ENCODE data around the gene ELMO3.

Gene ELMO3

DNA sequence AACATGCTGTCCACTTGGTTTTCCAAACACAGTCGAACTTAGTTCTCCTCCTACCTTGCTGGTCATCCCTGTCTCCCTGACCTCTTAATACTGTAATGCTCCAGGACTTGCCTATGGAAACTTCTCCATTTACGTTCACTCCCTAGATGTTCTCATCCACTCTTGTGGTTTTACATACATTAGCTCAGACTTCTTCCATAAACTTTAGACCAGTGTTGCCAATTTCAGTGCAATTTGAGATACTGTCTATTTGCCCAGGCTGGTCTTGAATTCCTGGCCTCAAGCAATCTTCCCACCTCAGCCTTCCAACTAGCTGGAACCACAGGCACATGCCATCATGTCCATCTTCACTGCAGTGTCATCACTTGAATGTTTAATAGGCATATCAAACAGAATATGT is 16.6 kb upstream of the ELMO3 start:
- no peak for DNase-seq

DNA sequence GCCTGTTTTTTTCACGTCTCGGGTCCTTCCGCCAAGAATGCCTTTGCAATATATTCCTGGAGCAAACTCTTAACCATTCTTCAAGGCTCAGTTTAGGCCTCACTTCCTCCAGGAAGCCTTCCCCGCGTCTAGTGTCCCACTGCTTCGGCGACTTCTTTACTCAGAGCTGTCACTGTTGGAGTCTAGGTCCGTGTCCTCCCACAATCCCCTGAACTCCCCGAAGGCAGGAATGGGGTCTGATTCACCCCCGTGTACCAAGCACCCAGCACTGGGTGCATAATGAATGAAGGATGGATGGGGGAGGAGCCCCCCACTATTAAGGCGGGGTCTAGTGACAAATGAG is 15.7 kb upstream of the ELMO3 start:
- DNase-seq: no peak

DNA sequence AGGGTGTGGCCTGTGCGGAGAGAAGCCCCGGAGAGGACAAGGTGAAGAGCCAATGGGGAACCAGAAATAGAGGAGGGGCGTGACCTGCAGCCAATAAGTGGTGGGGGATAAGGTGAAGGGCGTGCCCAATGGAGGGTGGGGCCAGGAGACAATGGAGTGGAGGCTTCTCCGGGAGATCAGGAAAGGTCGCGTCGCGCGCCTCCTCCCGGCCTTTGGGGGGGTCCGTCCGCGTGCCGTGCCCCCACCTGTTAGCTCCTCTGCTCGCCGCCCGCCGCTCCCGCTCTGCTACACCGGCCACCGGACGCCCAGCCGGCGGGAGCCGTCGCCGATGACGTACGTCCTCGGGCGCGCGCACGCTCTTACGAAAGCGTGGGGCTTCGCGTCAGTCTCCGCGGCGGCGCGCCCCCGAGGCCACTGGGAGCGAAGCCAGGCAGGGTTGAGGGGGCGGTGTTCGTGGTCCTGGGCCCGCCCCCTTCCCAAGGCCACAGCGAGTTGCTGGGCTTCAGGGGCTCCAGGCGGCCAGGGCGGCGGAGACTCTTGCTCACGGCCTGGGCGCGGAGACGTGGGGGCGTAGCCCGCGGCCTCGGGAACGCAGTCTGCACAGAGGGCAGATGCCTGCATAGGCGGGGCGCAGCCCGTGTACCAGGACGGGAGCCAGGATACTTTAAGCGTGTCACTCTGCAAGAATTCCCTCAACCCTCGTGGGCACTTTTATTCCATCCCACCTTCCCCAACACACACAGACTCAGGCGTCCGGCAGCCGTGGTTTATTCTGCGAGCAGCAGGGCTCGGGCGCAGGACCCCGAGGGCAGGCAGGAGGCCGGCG is 15.1 kb upstream of the ELMO3 start, which contains the start of gene MATCAP1:
Gene MATCAP1 (minus strand): TSS at position 337 of the 826 bp plus-strand sequence. CDS start 3,353 bp downstream, outside the sequence.
- DNase-seq: peak; percentile 97

DNA sequence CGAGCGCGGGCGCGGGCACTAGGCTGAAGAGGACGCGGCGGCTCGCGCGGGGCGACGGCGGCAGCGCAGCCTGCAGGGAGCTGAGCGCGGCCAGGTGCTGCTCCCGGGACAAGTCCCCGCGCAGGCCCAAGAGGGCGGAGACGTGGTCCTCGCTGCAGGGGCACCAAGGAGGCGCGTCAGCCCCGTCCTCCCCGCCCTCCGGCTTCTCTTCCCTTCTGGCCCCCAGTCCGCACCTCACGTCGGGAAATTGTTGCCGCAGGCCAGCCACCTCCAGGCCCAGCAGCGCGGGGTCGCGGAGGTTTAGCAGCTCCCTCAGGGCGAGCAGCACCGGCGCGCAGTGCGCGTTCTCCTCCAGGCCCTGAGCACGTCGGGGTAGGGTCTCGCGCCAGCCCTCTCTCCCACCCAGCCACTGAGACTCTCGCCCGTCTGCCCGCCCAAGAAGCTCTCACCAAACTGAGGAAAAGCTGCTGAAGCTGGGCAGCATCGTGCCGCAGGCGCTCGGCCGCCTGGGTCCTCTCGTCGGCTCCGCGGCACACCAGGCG is 14.4 kb upstream of the ELMO3 start:
- no peak for DNase-seq

DNA sequence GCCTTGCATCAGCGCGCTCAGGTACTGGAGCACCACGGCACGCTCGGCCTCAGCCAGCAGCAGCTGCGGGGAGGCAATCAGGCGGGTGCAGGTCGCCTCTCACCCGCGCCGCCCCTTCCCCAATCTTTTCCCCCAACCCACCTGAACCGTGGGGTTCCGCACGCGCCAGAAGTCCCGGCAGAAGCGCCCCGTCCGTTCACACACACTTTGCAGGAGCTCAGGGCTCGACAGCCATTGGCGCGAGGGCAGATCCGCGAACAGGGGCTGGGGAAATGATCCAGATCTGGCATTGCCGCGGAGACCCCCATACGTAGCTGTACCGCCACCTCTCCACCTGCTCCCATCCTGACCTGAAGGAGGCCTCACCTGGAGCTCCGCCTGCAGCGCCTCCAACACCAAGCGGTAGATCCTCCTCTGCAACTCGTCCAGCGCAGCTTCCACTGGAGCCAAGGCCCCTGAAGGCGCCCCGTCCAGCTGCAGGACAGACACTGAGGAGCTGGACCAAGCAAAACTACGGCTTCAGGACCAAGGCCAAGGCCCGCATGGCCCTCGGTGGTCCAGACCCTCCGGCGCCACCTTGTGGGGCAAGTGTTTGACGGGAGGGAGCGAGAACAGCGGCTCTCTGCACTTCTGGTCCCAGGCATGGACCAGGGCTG is 13.8 kb upstream of the ELMO3 start:
- DNase-seq: peak; percentile 94

DNA sequence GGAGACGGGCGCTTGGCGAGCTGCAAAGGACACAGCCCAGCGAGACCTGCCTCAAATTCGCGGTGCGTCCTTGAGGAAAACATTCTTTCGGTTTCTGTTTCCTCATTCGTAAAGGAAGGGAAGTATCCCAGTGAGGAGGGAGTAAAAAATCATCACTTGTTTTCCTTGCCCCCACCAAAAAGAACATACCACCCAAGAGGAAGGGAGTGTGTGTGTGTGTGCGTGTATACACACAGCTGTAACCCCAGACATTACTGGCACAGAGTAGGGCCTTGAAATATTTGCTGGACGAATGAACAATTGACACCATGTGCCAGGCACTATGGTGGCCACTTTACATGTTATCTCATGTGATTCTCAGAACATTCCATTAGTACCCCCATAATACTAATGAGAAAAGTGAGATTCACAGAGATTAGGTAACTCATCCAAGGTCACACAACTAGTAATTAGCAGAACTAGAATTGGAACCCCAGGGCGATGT is 13.2 kb upstream of the ELMO3 start:
- no peak for DNase-seq

DNA sequence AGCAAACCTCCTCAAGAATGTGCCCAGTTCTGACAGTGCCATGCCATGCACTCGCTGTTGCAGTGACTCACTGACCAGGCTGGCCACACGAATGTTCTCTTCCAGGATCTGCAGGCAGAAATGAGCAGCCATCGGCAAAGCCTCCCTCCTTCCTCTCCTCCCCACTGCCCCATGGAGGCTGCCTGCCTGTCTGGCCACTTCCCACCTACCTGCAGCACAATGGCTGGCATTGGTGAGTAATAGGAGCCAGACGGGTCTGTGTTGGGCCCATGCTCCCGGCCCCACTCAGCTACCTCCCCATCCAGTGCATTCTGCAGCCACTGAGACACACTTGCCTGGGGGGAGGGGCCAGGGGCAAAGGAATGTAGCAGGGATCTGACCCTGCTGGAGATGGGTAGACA is 12.4 kb upstream of the ELMO3 start:
- DNase-seq: no peak

DNA sequence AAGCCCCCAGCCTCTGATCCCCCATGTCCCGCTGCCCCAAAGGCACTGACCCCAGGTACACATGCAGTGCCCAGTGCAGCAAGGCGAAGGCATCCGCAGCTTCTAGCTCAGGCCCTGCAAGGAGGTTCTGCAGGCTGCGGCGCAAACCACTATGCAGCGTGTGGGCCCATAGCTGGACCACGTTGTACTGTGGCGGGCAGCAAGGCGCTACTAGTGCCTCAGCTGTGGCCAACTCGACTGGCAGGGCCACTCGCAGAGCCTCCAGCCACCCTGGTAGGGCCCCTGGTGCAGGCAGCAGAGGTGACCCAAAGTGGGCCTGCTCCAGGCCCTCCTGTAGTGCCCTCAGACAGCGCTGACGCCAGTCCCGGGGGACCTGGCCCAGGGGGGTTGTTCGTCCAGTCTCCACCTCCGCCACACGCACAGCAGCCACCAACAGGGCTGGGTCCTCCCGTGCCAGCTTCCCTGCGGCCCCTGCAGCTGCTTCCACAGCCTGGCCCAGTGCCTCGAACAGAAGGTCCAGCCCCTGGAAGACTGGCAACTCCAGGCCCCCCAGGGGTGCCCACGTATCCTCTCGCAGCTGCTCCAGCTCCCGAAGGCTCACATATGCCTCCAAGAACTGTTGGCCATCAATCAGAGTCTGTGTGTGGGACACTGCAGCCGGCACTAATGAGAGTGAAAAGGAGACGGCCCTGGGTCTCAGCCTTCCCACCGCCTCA is 11.6 kb upstream of the ELMO3 start:
- DNase-seq: peak; percentile 68

DNA sequence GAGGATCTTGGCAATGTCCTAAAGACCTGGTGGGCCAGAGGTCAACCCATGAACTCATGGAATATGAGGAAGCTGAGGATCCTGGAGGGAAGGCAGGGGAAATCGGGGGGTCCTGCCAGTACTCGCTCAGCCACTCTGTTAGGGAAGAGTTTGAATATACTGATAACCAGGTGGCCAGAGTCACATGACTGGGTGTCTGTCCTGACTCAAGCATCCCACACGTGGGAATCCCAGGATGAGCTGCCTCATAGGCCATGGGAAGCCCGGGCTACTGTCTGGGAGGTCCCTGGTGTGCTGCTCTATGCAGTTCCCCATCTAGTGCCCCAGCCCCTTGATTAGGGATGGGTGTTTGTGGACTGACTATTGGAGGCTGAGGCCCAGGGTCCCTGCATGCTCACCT is 10.6 kb upstream of the ELMO3 start:
- DNase-seq: no peak

DNA sequence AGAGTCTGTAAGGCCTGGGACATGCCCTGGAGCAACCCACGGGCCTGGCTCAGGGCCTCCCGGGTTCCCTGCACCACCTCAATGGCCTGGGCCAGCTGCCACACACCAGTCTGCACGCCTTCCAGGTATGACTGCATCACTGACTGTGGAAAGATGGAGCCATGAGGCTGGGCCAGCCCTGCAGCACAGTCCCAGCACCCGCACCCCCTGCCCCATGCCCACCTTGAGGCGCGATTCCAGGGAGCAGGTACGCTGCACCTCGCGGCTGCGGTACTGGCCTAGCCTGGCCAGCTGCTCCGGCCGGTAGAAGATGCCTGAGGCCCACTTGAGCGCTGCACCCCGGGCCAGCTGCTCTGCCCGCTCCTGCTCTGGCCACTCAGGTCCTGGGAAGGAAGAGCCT is 10.1 kb upstream of the ELMO3 start:
- DNase-seq: no peak

DNA sequence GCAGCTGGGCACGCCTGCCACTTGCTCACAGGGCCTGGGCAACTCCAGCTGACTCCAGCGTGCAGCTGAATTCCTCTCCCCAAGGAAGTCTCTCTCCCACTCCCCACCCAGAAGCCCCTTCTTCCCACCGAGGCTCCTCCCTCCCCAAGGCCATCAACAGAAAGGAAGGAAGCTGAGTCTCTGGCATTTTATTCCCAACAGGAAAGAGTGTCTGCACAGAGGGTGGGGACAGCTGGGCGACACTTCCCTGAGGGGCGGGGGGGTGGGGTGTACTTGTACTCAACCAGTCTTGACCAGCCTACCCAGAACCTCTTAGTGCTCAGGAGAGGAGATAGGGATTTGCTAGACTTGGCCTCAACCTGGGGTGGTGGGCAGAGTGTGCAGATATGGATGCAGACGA is 8.9 kb upstream of the ELMO3 start, which contains the start of gene EXOC3L1:
Gene EXOC3L1 (minus strand): TSS at position 96 of the 400 bp plus-strand sequence. CDS start 460 bp downstream, outside the sequence.
- no peak for DNase-seq

DNA sequence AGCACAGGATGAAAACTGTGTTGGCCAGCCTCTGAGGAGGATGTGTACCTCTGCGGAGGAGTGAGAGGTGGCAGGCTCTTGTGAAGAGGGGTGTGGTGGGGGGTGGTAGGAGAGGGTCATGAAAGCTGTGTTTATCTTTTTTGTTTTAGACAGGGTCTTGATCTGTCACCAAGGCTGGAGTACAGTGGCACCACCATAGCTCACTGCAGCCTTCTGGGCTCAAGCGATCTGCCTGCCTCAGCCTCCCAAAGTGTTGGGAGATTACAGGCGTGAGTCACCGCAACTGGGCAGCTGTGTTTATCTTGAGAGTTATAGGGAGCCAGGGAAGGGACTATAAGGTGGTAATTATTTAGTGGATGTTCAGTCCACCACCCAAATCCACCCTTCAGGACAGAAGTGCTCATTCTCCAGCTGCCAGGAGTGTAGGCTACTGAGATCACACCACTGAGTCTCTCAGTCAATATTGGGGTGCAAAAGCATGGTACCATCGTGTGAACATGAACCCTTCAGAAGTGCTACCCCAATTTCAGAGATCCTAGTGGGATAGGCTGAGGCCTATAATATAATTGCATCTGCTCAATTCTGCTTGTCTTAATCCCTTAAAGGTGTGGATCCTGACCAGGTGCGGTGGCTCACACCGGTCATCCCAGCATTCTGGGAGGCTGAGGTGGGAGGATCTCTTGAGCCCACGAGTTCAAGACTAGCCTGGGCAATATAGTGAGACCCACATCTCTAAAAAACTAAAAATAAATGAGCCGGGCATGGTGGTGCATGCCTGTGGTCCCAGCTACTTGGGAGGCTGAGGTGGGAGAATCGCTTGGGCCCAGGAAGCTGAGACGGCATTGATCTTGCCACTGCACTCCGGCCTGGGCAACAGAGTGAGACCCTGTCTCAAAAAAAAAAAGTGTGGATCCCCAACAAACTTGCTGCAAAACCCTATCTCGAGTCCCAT is 8.2 kb upstream of the ELMO3 start:
- no peak for DNase-seq

DNA sequence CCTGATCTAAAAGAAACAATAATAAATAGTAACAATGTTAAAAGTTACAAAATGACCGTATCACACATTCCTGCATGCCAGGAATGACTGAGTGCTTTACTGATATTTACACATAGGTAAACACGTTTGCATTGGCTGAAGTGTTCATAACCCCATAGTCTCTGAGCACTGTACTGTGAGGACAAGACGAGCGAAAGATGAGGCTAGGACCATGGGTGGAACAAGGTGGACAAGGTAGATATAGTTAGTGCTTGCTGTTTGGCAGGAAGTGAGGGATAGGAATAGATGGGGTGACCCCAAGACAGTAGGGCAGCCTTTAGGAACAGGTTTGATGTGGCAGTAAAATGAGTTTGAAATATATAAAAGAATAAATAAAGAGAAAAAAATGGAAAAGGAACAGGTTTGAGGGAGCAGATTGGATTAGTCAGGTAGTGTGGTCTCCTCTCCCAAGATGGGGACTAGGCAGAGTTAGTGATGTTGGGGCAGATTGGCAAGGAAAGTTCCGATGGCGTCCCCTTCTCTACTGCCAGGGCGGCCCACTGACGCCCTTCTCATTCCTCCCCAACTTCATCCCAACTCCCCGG is 7.4 kb upstream of the ELMO3 start:
- no peak for DNase-seq

DNA sequence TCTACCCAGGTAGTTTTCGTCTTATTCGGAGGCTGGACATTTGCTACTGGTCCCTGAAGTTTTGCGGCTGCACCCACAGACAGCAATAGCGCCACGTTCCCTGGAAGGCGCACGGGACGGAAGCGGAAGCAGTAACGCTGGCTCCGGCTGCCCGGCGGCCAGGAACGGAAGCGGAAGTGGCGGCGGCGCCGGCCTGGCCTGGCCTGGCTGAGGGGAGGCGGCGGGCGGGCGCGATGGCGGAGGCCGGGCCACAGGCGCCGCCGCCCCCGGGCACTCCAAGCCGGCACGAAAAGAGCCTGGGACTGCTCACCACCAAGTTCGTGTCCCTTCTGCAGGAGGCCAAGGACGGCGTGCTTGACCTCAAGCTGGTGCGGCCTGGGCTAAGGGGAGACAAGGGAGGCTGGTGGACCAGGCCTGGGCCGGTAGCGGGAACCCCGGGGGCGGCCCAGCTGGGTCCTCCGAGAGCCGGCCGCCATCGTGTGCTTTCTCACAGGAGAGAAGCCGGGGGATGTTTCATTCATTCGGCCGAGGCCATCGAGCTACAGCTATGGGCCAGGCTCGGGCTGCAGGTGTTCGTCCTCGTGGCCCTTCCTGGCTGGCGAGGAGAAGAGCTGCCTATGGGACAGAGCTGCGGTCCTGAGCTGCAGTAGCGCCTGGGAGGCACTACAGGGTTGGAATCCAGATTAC is 6.8 kb upstream of the ELMO3 start, which contains the start of gene E2F4:
Gene E2F4 (plus strand): TSS at position 161 of the 687 bp plus-strand sequence. CDS start 73 bp downstream, at position 234.
- peak; percentile 95 for DNase-seq

DNA sequence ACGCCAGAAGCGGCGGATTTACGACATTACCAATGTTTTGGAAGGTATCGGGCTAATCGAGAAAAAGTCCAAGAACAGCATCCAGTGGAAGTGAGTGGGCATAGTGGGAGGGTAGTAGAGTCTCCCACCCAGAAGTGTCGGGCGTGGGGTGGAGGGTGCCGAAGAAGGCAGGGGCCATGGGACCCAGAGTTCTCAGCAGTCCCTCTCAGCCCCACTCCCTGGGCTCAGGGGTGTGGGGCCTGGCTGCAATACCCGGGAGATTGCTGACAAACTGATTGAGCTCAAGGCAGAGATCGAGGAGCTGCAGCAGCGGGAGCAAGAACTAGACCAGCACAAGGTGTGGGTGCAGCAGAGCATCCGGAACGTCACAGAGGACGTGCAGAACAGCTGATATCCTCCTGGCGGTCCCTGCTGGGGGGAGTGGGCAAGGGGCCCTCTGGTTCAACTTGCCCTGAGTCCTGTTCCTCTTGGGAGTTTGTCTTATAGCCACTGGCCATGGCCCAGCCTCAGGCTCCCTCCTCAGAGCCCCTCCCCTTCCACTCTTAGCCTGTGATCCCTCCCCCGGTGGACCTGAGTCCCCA is 6.1 kb upstream of the ELMO3 start:
- DNase-seq: no peak

DNA sequence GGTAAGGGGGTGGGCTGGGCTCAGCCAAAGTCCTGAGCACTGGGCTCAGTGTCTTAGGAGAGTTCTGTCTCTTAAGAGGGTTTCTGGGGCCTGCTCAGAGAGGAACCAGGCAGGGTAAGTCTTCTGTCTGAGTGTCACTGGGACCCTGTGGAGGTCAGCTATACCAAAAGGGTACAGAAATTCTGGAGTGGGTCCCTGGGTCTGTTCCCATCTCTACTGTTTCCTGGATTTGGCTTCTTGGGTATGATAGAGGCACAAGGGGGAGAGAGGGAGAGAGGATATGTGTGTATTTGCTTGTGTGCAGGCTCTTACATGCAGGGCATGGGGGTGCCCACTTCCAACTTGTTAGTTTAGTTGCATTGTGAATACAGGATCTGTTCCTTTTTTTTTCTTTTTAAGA is 5.4 kb upstream of the ELMO3 start:
- no peak for DNase-seq

DNA sequence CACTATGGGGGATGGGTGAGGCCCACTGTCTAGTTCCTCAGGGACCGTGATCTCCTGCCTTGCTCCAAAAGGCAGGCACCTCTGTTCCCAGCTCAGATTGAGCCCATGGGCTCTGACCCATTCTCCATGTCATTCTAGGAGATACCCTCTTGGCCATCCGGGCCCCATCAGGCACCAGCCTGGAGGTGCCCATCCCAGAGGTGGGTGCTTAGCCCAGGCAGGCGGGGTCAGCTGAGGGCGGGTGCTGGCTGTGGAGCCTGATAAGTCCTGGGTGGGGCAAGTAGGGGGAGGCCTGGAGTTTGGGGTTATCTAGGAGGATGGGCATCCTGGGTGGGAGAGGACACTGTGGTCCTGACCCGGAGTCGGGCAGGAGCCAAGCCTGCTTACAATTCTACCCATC is 4.7 kb upstream of the ELMO3 start:
- DNase-seq: no peak

DNA sequence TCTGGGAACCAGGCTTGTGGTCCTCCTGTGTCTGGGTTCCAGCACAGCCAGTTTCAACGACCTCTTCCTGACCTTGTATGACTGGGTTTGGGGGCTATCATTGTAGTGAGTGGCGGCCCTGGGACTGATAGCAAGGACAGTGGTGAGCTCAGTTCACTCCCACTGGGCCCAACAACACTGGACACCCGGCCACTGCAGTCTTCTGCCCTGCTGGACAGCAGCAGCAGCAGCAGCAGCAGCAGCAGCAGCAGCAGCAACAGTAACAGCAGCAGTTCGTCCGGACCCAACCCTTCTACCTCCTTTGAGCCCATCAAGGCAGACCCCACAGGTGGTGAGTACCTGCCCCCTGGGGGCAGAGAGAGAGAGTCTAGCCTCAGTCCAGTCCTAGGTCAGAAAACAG is 3.3 kb upstream of the ELMO3 start:
- no peak for DNase-seq

DNA sequence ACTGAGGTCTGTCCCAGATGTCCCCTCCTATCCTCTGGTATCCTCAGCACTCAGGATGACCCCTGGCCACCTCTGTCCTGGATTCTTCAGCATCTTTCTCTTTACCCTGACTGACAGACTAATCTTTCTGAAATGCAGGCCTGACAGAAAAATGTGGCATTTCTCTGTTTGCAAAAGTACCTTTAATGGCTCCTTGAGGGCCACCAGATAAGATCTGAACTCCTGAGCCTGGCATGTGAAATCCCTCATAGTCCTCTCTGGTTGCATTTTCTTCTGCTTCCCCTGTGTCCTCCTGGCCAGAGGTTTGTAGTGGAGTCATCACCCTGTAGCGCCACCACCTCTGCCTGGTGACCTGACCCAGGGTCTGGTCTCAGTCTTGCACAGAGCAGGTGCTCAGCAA is 2.0 kb upstream of the ELMO3 start:
- DNase-seq: no peak

DNA sequence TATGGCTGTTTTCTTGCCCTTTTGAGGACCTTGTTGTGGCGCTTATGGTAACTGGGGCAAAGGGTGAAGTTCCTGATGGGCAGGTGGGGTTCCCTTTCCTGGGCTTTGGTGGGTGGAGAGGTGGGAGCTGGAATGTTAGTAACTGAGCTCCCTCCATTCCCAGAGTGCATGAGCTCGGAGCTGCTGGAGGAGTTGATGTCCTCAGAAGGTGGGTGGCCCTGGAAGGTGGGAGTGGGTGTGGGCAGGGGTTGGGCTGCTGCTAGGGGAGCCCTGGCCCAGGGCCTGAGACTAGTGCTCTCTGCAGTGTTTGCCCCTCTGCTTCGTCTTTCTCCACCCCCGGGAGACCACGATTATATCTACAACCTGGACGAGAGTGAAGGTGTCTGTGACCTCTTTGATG is 1.2 kb upstream of the ELMO3 start:
- DNase-seq: no peak

All from femur (tissue), 1 donor.